B cell (primary cell): ENCODE results near the gene ERGIC1. TPM values are rescaled to one million over a fixed set of nuclear protein-coding genes. Genes with fewer than 3 reads are reported as not detected.

Experiments
- ATAC-seq: fragments of 200-7000 bp; cut with Tn5 transposase; one replicate; pipeline ENCODE4 v1.10.0; 2021; ENCODE audit warnings: low read depth, mild to moderate bottlenecking, moderate number of reproducible peaks, moderate library complexity
- CTCF ChIA-PET: fragments of 350-600 bp; sonication (Branson Sonifier 250); formaldehyde crosslinking; loops from one replicate; lab custom pipeline; 2021; ENCODE audit warnings: antibody characterized with exemption, inconsistent platforms; lab: Charles Lee
- POLR2A ChIA-PET: fragments of 350-600 bp; sonication (Branson Sonifier 250); formaldehyde crosslinking; loops from one replicate; lab custom pipeline; 2021; ENCODE audit warnings: antibody characterized with exemption; lab: Charles Lee
- DNase-seq: peaks from one replicate; pipeline ENCODE4 v3.0.0; 2013
- H2AFZ ChIP-seq: 2 replicates; pipeline ENCODE4 v1.6.1; 2012; ENCODE audit warnings: mild to moderate bottlenecking, low read depth, low read length; ENCODE audit not compliant: insufficient read depth, poor library complexity, severe bottlenecking
- H3K27ac ChIP-seq, 2 donors: 1 replicate in 1 of 2; 2 replicates in 1 of 2; pipeline ENCODE4 v1.5.1; 2012 to 2013; ENCODE audit warnings: low read length in 2 of 2, mild to moderate bottlenecking in 2 of 2, moderate library complexity in 1 of 2
- H3K27me3 ChIP-seq, 4 experiments: fragments of 200-600 bp in 1 of 4; sonication (generic) in 1 of 4; replicated peaks in 1 of 4; 1 replicate in 2 of 4; 2 replicates in 2 of 4; pipeline versions ENCODE4 v1.6.1 to v1.7.0; 2013 to 2016; ENCODE audit warnings: low read length in 3 of 4, mild to moderate bottlenecking in 2 of 4, mixed read lengths in 1 of 4, moderate library complexity in 1 of 4; ENCODE audit not compliant: insufficient read depth in 4 of 4, control insufficient read depth in 3 of 4; ENCODE audit errors: control extremely low read depth in 1 of 4
- H3K36me3 ChIP-seq, 2 experiments: replicated peaks in 1 of 2; 1 replicate in 1 of 2; 2 replicates in 1 of 2; pipeline versions ENCODE4 v1.6.1 to v1.7.1; 2013; ENCODE audit warnings: low read length in 1 of 2; ENCODE audit not compliant: insufficient read depth in 2 of 2, control insufficient read depth in 1 of 2; ENCODE audit errors: control extremely low read depth in 1 of 2, extremely low read depth in 1 of 2
- H3K4me1 ChIP-seq, 2 donors: fragments of 200-600 bp in 1 of 2; sonication (generic) in 1 of 2; 1 replicate in 1 of 2; 2 replicates in 1 of 2; pipeline versions ENCODE4 v1.5.1 to v1.6.1; 2013 to 2017; ENCODE audit warnings: low read length in 2 of 2; ENCODE audit not compliant: control insufficient read depth in 2 of 2, insufficient read depth in 2 of 2
- H3K4me2 ChIP-seq: replicated peaks from 2 replicates; pipeline ENCODE3; 2012; ENCODE audit warnings: mild to moderate bottlenecking, low read depth, low read length; ENCODE audit not compliant: poor library complexity, severe bottlenecking
- H3K4me3 ChIP-seq, 5 experiments: fragments of 200-600 bp in 1 of 5; sonication (generic) in 1 of 5; 1 replicate in 3 of 5; 2 replicates in 2 of 5; pipeline versions ENCODE4 v1.5.1 to v1.7.0; 2011 to 2016; ENCODE audit warnings: low read length in 4 of 5, mild to moderate bottlenecking in 4 of 5, low read depth in 2 of 5, control low read depth in 1 of 5, moderate library complexity in 1 of 5; ENCODE audit not compliant: insufficient read depth in 1 of 5; ENCODE audit errors: control extremely low read depth in 1 of 5, extremely low read depth in 1 of 5
- H3K79me2 ChIP-seq: fragments of 200-600 bp; sonication (generic); one replicate; pipeline ENCODE4 v1.6.0; 2016; ENCODE audit warnings: low read length; ENCODE audit not compliant: control insufficient read depth, insufficient read depth
- H3K9ac ChIP-seq: fragments of 200-600 bp; sonication (generic); 2 replicates; pipeline ENCODE4 v1.6.1; 2017; ENCODE audit warnings: mild to moderate bottlenecking, low read length, moderate library complexity
- H3K9me3 ChIP-seq, 3 donors: one replicate each; pipeline versions ENCODE4 v1.6.1 to v1.7.1; 2013; ENCODE audit warnings: low read length in 2 of 3; ENCODE audit not compliant: control insufficient read depth in 2 of 3, insufficient read depth in 1 of 3; ENCODE audit errors: control extremely low read depth in 1 of 3
- H4K20me1 ChIP-seq: 2 replicates; pipeline ENCODE4 v1.6.0; 2012; ENCODE audit warnings: mild to moderate bottlenecking, low read length; ENCODE audit not compliant: insufficient read depth, control insufficient read depth, poor library complexity, severe bottlenecking
- H3K27ac Mint-ChIP-seq: one replicate; pipeline ENCODE4 v1.8.0; 2021; ENCODE audit warnings: mixed read lengths
- H3K27me3 Mint-ChIP-seq: one replicate; pipeline ENCODE4 v1.8.0; 2021; ENCODE audit warnings: mixed read lengths
- H3K4me1 Mint-ChIP-seq: one replicate; pipeline ENCODE4 v1.8.0; 2021; ENCODE audit warnings: mixed read lengths
- H3K4me3 Mint-ChIP-seq: one replicate; pipeline ENCODE4 v1.8.0; 2021; ENCODE audit warnings: mixed read lengths
- H3K9me3 Mint-ChIP-seq: one replicate; pipeline ENCODE4 v1.8.0; 2022; ENCODE audit warnings: mixed read lengths; ENCODE audit not compliant: insufficient read depth
- CTCF ChIP-seq: fragments of 200-600 bp; IDR thresholded peaks from one replicate; pipeline ENCODE4 v1.8.0; 2022; ENCODE audit warnings: antibody characterized with exemption, mild to moderate bottlenecking
- EZH2 ChIP-seq: IDR thresholded peaks from 2 replicates; pipeline ENCODE4 v1.6.1; 2012; ENCODE audit warnings: borderline replicate concordance, low read depth, mild to moderate bottlenecking, moderate library complexity, low read length; ENCODE audit not compliant: insufficient read depth, poor library complexity, severe bottlenecking
- WGBS: methylation state at CpG from one replicate; pipeline ENCODE4 v1.1.5; 2013; ENCODE audit warnings: missing lambda C conversion rate; ENCODE audit not compliant: insufficient coverage; 5-methylcytosine and 5-hydroxymethylcytosine counted together
- intact Hi-C: fragments of 100-400 bp; cut with micrococcal nuclease; formaldehyde crosslinking; loops from one replicate; pipeline ENCODE4 v1.10.0; 2022
- polyA plus RNA-seq: library from polyadenylated mRNA; depleted of rRNA; stranded (reverse); fragments of >200 nt; gene quantifications from 2 replicates; pipeline ENCODE4 v1.2.3, GENCODE V29; 2012
- total RNA-seq, 2 donors: library from RNA; stranded (reverse); fragments of 120-200 nt in 1 of 2; gene quantifications; 1 replicate in 1 of 2; 2 replicates in 1 of 2; pipeline versions ENCODE4 v1.2.3 to v1.2.4, GENCODE V29; 2013 to 2022

Gene ERGIC1
- total and polyA plus RNA-seq, 2 donors (not counting 1 experiment from before 2014, with no cell fraction given), result 86.3 to 140 TPM

- DNase-seq, result no peak
- WGBS, result 100% methylated on average over 1 of the region's 3 CpGs
- Mint-ChIP-seq H3K27ac (no peak overlapping the region), H3K27me3 (no peaks in the 10 kb centered on the region), H3K4me3 (no peak overlapping the region), H3K9me3 (no peaks in the 10 kb centered on the region), H3K4me1 (peaks cover 37% of the 10 kb centered on the region)
- peaks cover 0 to 2% (median 0%) of the 10 kb centered on the region in 3 donors for H3K9me3 ChIP-seq
- no peak overlapping the region for H3K4me3 ChIP-seq
- no peak for ATAC-seq
- CTCF ChIA-PET, result interaction anchor here (2.5 kb wide), 1 partner anchor 100 kb away, joined by 11 read pairs; the partner anchor contains the start of gene DUSP1
- H3K36me3 ChIP-seq, result peaks cover 0 to 21% of the 10 kb centered on the region in 2 experiments
- intact Hi-C loops, result loop anchor here (5.0 kb wide), 1 partner anchor 41 kb away; no protein-coding TSS in a partner anchor
- H3K9ac ChIP-seq, result no peak overlapping the region
- H4K20me1 ChIP-seq, result peaks cover 84% of the 10 kb centered on the region
- peaks cover 100% of the 10 kb centered on the region for H3K79me2 ChIP-seq
- H2AFZ ChIP-seq, result no peak overlapping the region
- peak overlapping the region; percentile 7 for H3K4me2 ChIP-seq
- H3K27me3 ChIP-seq, result no peaks in the 10 kb centered on the region
- POLR2A ChIA-PET, result no interaction called here
- no peak overlapping the region for H3K27ac ChIP-seq
- no peak for TF ChIP-seq CTCF
- peaks cover 68 to 72% of the 10 kb centered on the region in 2 donors for H3K4me1 ChIP-seq
These were observed 37.5 kb downstream of the ERGIC1 start for GRCh38 chr5:172871536-172871935.

GRCh38 chr5:172871982-172872381 lies 37.9 kb downstream of the ERGIC1 start:
- ChIA-PET CTCF (interaction anchor here (1.2 to 2.5 kb wide), 4 partner anchors 60 to 157 kb away, joined by 3 to 11 read pairs (median 4); partner anchors contain the start of gene DUSP1), POLR2A (no interaction called here)
- no peak overlapping the region for H3K9ac ChIP-seq
- no peak for ATAC-seq
- peak overlapping the region; percentile 19 for H3K4me2 ChIP-seq
- peaks cover 100% of the 10 kb centered on the region for H3K79me2 ChIP-seq
- TF ChIP-seq CTCF, result no peak
- TF ChIP-seq EZH2, result no peak
- H4K20me1 ChIP-seq, result peaks cover 80% of the 10 kb centered on the region
- no peak for DNase-seq
- no peak overlapping the region for H3K4me3 ChIP-seq
- peaks cover 68 to 70% of the 10 kb centered on the region in 2 donors for H3K4me1 ChIP-seq
- 28% methylated on average over 4 of the region's 5 CpGs for WGBS
- intact Hi-C loops, result loop anchor here (5.0 kb wide), 1 partner anchor 40 kb away; no protein-coding TSS in a partner anchor
- no peak overlapping the region for H3K4me3 Mint-ChIP-seq
- H2AFZ ChIP-seq, result no peak overlapping the region
- peaks cover 0 to 20% of the 10 kb centered on the region in 2 experiments for H3K36me3 ChIP-seq
- H3K27me3 ChIP-seq, result no peaks in the 10 kb centered on the region
- no peaks in the 10 kb centered on the region for H3K9me3 Mint-ChIP-seq
- H3K27ac Mint-ChIP-seq, result peak overlapping the region; percentile 50
- H3K27ac ChIP-seq, result no peak overlapping the region
- H3K27me3 Mint-ChIP-seq, result no peaks in the 10 kb centered on the region
- H3K4me1 Mint-ChIP-seq, result peaks cover 36% of the 10 kb centered on the region
- H3K9me3 ChIP-seq, result peaks cover 0 to 2% (median 0%) of the 10 kb centered on the region in 3 donors
